NCI-H146 (cell line): ENCODE data around the gene ZNF124.

Experiments
- DNase-seq: peaks from one replicate; lab custom pipeline; 2025; lab: John Stamatoyannopoulos, UW

ZNF124 gene

GRCh38 chr1:247113094-247113497, 58.7 kb downstream of the ZNF124 start:
- DNase-seq = peak; percentile 18

DNA sequence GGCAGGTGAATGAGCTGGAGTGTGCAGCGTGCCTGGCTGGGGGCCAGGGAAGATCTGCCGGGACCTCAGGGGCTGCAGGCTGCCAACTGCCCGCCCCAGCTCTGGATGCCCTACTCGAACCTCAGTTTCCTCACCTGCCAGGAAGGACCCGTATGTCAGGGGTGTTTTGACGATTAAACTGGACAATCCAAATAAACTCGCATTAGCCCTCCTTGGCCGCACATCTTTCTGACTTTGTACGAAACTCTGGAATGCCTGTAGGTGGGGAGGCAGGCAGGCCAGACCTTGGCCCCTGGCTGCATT, 59.4 kb downstream of the ZNF124 start:
- no peak for DNase-seq

DNA sequence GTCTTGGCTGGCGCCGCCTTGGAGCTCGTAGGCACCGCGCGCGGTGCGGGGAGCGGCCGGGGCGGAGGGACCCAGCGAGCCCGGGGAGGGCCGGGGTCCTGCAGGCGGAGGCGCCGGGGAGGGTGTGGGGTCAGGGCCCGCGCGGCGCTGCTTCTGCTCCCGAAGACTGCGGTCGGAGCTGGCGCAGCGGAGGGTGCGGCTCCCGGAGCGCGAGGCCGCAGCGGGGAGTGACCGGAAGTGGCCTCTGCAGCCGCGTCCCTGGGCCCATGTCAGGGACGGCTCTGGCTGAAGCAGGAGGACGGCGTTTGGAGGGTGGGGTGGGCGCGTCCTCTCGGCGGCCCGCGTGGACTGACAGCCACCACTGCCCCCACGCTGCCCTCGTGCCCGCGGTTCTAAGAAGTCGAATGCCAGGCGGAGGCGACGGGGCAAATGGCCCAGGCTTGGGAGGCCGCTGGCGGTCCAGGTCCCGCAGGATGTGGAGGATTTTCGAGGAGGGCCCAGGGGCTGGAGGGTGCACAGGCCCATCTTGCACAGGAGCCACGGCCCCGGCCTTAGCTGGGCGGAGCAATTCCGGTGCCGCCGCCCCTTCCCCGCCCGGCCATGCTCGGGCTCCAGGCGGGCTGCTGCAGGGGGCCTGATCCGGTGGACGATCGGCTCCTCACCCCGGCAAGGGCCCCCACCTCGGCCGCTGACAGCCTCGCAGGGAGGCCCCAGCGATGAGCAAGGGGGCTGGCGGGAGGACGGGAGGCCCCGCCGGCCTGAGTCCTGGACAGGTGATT, 59.9 kb downstream of the ZNF124 start:
- DNase-seq = peak; percentile 83

GRCh38 chr1:247111259-247111699, 60.5 kb downstream of the ZNF124 start:
- no peak for DNase-seq

GRCh38 chr1:247110627-247111258, 61.1 kb downstream of the ZNF124 start:
- peak; percentile 33 for DNase-seq

GRCh38 chr1:247107694-247108093, 64.1 kb downstream of the ZNF124 start:
- DNase-seq = no peak

- DNase-seq = no peak
Measured at GRCh38 chr1:247105966-247106365, 65.9 kb downstream of the ZNF124 start.
